Activated T-helper 2 cell treated with anti-CD3 and anti-CD28 coated beads, Interferon-gamma antibody, Interleukin-2, Interleukin-4, amounts not matched to agents 10 μg/mL and 5 μg/mL and 100 μg/mL, durations not matched to agents 14 hours and 24 hours and 36 hours (primary cell): Measurements from ENCODE around the gene FKRP. TPM values are rescaled to one million over a fixed set of nuclear protein-coding genes. Genes with fewer than 3 reads are reported as not detected.

Source experiments
- DNase-seq: peaks from one replicate; pipeline ENCODE4 v3.0.0; 2021; ENCODE audit warnings: low spot score
- H3K27ac Mint-ChIP-seq: one replicate; pipeline ENCODE4 v1.8.0; 2021; ENCODE audit warnings: mixed read lengths
- H3K27me3 Mint-ChIP-seq: one replicate; pipeline ENCODE4 v1.8.0; 2021; ENCODE audit warnings: low read depth, mixed read lengths
- H3K36me3 Mint-ChIP-seq: one replicate; pipeline ENCODE4 v1.8.0; 2021; ENCODE audit warnings: low read depth, mixed read lengths
- H3K4me1 Mint-ChIP-seq: one replicate; pipeline ENCODE4 v1.8.0; 2021; ENCODE audit warnings: low read depth, mixed read lengths
- H3K4me3 Mint-ChIP-seq: one replicate; pipeline ENCODE4 v1.8.0; 2021; ENCODE audit warnings: low read depth, mild to moderate bottlenecking, moderate library complexity, mixed read lengths
- H3K9me3 Mint-ChIP-seq: one replicate; pipeline ENCODE4 v1.8.0; 2021; ENCODE audit warnings: mixed read lengths
- intact Hi-C: fragments of 100-400 bp; cut with micrococcal nuclease; formaldehyde crosslinking; loops from one replicate; pipeline ENCODE4 v1.15.1; 2023
- total RNA-seq: library from RNA; stranded (reverse); gene quantifications from 2 replicates; pipeline ENCODE4 v1.2.3, GENCODE V29; 2022

The FKRP gene
- total RNA-seq, 1 donor from 2014 or later: 23.1 TPM

GRCh38 chr19:46722421-46723022, 23.3 kb upstream of the FKRP start:
- no peak for DNase-seq
- intact Hi-C loops: no loop called here
- no peak overlapping the region for H3K27ac Mint-ChIP-seq
- no peaks in the 10 kb centered on the region for H3K27me3 Mint-ChIP-seq
- peaks cover 21% of the 10 kb centered on the region for H3K4me1 Mint-ChIP-seq
- no peaks in the 10 kb centered on the region for H3K9me3 Mint-ChIP-seq
- H3K36me3 Mint-ChIP-seq: peaks cover 63% of the 10 kb centered on the region
- H3K4me3 Mint-ChIP-seq: no peak overlapping the region

GRCh38 chr19:46723023-46723461, 22.8 kb upstream of the FKRP start:
- Mint-ChIP-seq H3K27ac (no peak overlapping the region), H3K27me3 (no peaks in the 10 kb centered on the region), H3K9me3 (no peaks in the 10 kb centered on the region), H3K4me3 (no peak overlapping the region), H3K4me1 (peaks cover 17% of the 10 kb centered on the region), H3K36me3 (peaks cover 64% of the 10 kb centered on the region)
- DNase-seq: no peak
- intact Hi-C loops: no loop called here

GRCh38 chr19:46723471-46723870, 22.4 kb upstream of the FKRP start:
- Mint-ChIP-seq H3K9me3 (no peaks in the 10 kb centered on the region), H3K4me3 (no peak overlapping the region), H3K27me3 (no peaks in the 10 kb centered on the region), H3K4me1 (peaks cover 13% of the 10 kb centered on the region), H3K36me3 (peaks cover 61% of the 10 kb centered on the region), H3K27ac (no peak overlapping the region)
- DNase-seq: no peak
- intact Hi-C loops: no loop called here

GRCh38 chr19:46724468-46724867, 21.4 kb upstream of the FKRP start:
- peaks cover 11% of the 10 kb centered on the region for H3K4me1 Mint-ChIP-seq
- H3K27ac Mint-ChIP-seq: no peak overlapping the region
- no peak overlapping the region for H3K4me3 Mint-ChIP-seq
- peaks cover 62% of the 10 kb centered on the region for H3K36me3 Mint-ChIP-seq
- no peak for DNase-seq
- H3K9me3 Mint-ChIP-seq: no peaks in the 10 kb centered on the region
- intact Hi-C loops: no loop called here
- no peaks in the 10 kb centered on the region for H3K27me3 Mint-ChIP-seq

- peaks cover 9% of the 10 kb centered on the region for H3K4me1 Mint-ChIP-seq
- no peaks in the 10 kb centered on the region for H3K27me3 Mint-ChIP-seq
Measured at GRCh38 chr19:46725036-46725820, 20.6 kb upstream of the FKRP start.

GRCh38 chr19:46725859-46726393, 19.9 kb upstream of the FKRP start:
- no peaks in the 10 kb centered on the region for H3K9me3 Mint-ChIP-seq
- intact Hi-C loops: no loop called here
- H3K27me3 Mint-ChIP-seq: no peaks in the 10 kb centered on the region
- H3K36me3 Mint-ChIP-seq: peaks cover 67% of the 10 kb centered on the region
- DNase-seq: no peak
- H3K4me3 Mint-ChIP-seq: no peak overlapping the region
- no peak overlapping the region for H3K27ac Mint-ChIP-seq
- H3K4me1 Mint-ChIP-seq: peaks cover 11% of the 10 kb centered on the region

More at GRCh38 chr19:46725036-46725820, 20.6 kb upstream of the FKRP start:
- Mint-ChIP-seq H3K36me3 (peaks cover 67% of the 10 kb centered on the region), H3K9me3 (no peaks in the 10 kb centered on the region), H3K27ac (no peak overlapping the region), H3K4me3 (no peak overlapping the region)
- intact Hi-C loops: no loop called here
- no peak for DNase-seq

- intact Hi-C loops: no loop called here
- Mint-ChIP-seq H3K4me3 (no peak overlapping the region), H3K4me1 (peaks cover 17% of the 10 kb centered on the region), H3K9me3 (no peaks in the 10 kb centered on the region), H3K36me3 (peaks cover 67% of the 10 kb centered on the region), H3K27me3 (no peaks in the 10 kb centered on the region), H3K27ac (no peak overlapping the region)
- no peak for DNase-seq
Measured at GRCh38 chr19:46726551-46726950, 19.3 kb upstream of the FKRP start.

GRCh38 chr19:46726971-46727501, 18.8 kb upstream of the FKRP start:
- Mint-ChIP-seq H3K4me3 (no peak overlapping the region), H3K27me3 (no peaks in the 10 kb centered on the region), H3K9me3 (no peaks in the 10 kb centered on the region), H3K27ac (no peak overlapping the region), H3K4me1 (peaks cover 21% of the 10 kb centered on the region), H3K36me3 (peaks cover 69% of the 10 kb centered on the region)
- intact Hi-C loops: no loop called here
- DNase-seq: no peak

GRCh38 chr19:46727757-46728156, 18.1 kb upstream of the FKRP start:
- intact Hi-C loops: loop anchor here (1.0 kb wide), 2 partner anchors 23 to 113 kb away; no protein-coding TSS in a partner anchor
- H3K27ac Mint-ChIP-seq: no peak overlapping the region

GRCh38 chr19:46728208-46728607, 17.6 kb upstream of the FKRP start:
- Mint-ChIP-seq H3K27ac (no peak overlapping the region), H3K9me3 (no peaks in the 10 kb centered on the region)

More at GRCh38 chr19:46727757-46728156, 18.1 kb upstream of the FKRP start:
- DNase-seq: no peak
- Mint-ChIP-seq H3K9me3 (no peaks in the 10 kb centered on the region), H3K27me3 (no peaks in the 10 kb centered on the region), H3K4me1 (peaks cover 21% of the 10 kb centered on the region), H3K36me3 (peaks cover 71% of the 10 kb centered on the region), H3K4me3 (no peak overlapping the region)

GRCh38 chr19:46728693-46729339, 17.0 kb upstream of the FKRP start:
- H3K36me3 Mint-ChIP-seq: peaks cover 77% of the 10 kb centered on the region
- no peaks in the 10 kb centered on the region for H3K9me3 Mint-ChIP-seq
- peak; percentile 68 for DNase-seq
- H3K4me3 Mint-ChIP-seq: no peak overlapping the region
- H3K27ac Mint-ChIP-seq: no peak overlapping the region
- H3K27me3 Mint-ChIP-seq: no peaks in the 10 kb centered on the region
- intact Hi-C loops: loop anchor here (1.0 kb wide), 2 partner anchors 25 to 115 kb away; no protein-coding TSS in a partner anchor
- H3K4me1 Mint-ChIP-seq: peaks cover 21% of the 10 kb centered on the region

More at GRCh38 chr19:46728208-46728607, 17.6 kb upstream of the FKRP start:
- Mint-ChIP-seq H3K4me3 (no peak overlapping the region), H3K36me3 (peaks cover 75% of the 10 kb centered on the region), H3K27me3 (no peaks in the 10 kb centered on the region), H3K4me1 (peaks cover 21% of the 10 kb centered on the region)
- intact Hi-C loops: loop anchor here (1.0 kb wide), 2 partner anchors 24 to 114 kb away; no protein-coding TSS in a partner anchor
- DNase-seq: no peak

- intact Hi-C loops: no loop called here
- Mint-ChIP-seq H3K27me3 (no peaks in the 10 kb centered on the region), H3K9me3 (no peaks in the 10 kb centered on the region)
Measured at GRCh38 chr19:46729696-46730095, 16.2 kb upstream of the FKRP start.

More at GRCh38 chr19:46729696-46730095, 16.2 kb upstream of the FKRP start:
- peaks cover 78% of the 10 kb centered on the region for H3K36me3 Mint-ChIP-seq
- no peak overlapping the region for H3K27ac Mint-ChIP-seq
- no peak overlapping the region for H3K4me3 Mint-ChIP-seq
- DNase-seq: no peak
- H3K4me1 Mint-ChIP-seq: peaks cover 22% of the 10 kb centered on the region
